OCI-LY1 (cell line): ENCODE results near the gene CACNA2D1.

Experiments
- EZH2 ChIP-seq: fragments of 200-600 bp; sonication (generic), shearing (Covaris generic); IDR thresholded peaks from 2 replicates; pipeline ENCODE4 v1.8.0; 2017; ENCODE audit warnings: borderline replicate concordance, mixed run types, mild to moderate bottlenecking, antibody characterized with exemption, low read length, moderate library complexity, mixed read lengths
- TF ChIP-seq, protein P1 (sequence below): fragments of 200-600 bp; sonication (generic), shearing (Covaris generic); IDR thresholded peaks from 2 replicates; pipeline ENCODE4 v1.5.1; 2017; ENCODE audit warnings: mild to moderate bottlenecking, antibody characterized with exemption, low read length, moderate library complexity, mixed read lengths

DNA sequence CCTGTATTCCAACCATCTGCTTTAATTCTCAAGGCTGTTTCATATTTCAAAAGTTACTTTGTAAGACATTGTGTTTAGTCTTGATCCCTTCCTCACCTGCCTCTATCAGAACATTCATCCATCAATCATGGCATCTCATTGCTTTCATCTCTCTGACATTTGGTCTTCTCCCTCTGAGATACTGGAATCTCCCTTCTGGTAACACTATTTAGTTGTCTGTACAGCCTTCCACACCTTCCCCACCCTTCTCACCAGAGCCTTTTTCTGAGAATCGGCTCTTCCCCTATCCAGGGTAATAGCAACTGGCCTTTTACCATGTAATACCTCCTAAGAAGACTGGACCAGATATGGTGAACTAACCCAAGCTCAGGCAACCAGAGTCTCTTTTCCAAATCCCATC is 10.1 kb downstream of the CACNA2D1 start:
- TF ChIP-seq, protein P1, sequence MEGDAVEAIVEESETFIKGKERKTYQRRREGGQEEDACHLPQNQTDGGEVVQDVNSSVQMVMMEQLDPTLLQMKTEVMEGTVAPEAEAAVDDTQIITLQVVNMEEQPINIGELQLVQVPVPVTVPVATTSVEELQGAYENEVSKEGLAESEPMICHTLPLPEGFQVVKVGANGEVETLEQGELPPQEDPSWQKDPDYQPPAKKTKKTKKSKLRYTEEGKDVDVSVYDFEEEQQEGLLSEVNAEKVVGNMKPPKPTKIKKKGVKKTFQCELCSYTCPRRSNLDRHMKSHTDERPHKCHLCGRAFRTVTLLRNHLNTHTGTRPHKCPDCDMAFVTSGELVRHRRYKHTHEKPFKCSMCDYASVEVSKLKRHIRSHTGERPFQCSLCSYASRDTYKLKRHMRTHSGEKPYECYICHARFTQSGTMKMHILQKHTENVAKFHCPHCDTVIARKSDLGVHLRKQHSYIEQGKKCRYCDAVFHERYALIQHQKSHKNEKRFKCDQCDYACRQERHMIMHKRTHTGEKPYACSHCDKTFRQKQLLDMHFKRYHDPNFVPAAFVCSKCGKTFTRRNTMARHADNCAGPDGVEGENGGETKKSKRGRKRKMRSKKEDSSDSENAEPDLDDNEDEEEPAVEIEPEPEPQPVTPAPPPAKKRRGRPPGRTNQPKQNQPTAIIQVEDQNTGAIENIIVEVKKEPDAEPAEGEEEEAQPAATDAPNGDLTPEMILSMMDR, result no peak
- TF ChIP-seq EZH2, result no peak
